HG02938 (cell line): ENCODE data around the gene PITPNM1.
"Not testable (repeated sequence)": the region's sequence is repeated elsewhere in the genome, so short reads cannot be mapped to it uniquely, and the experiment has no call there.

ENCODE experiments used
- ATAC-seq: cut with Tn5 transposase; IDR thresholded peaks from one replicate; pipeline ENCODE4 v1.9.1; 2021; ENCODE audit warnings: mild to moderate bottlenecking, moderate library complexity; ENCODE audit not compliant: unreplicated experiment

PITPNM1 gene

GRCh38 chr11:67523556-67524479 is 18.7 kb upstream of the PITPNM1 start:
- ATAC-seq, result no peak

GRCh38 chr11:67522844-67523555 is 17.8 kb upstream of the PITPNM1 start, which contains the start of gene CABP2:
Gene CABP2, minus strand, starts transcription at chr11:67523446. Its CDS starts 120 bp downstream, at chr11:67523326.
- ATAC-seq, result no peak

GRCh38 chr11:67522338-67522737 is 17.2 kb upstream of the PITPNM1 start:
- no peak for ATAC-seq

GRCh38 chr11:67521924-67522323 is 16.8 kb upstream of the PITPNM1 start:
- no peak for ATAC-seq

- ATAC-seq, result no peak
Observed at GRCh38 chr11:67520856-67521824, 16.0 kb upstream of the PITPNM1 start.

GRCh38 chr11:67519726-67520125 is 14.6 kb upstream of the PITPNM1 start:
- no peak for ATAC-seq

- ATAC-seq, result no peak
Observed at GRCh38 chr11:67517784-67518552, 12.8 kb upstream of the PITPNM1 start.

GRCh38 chr11:67516806-67517205 is 11.6 kb upstream of the PITPNM1 start:
- ATAC-seq, result no peak

GRCh38 chr11:67514116-67514515 is 9.0 kb upstream of the PITPNM1 start:
- no peak for ATAC-seq

- not testable (repeated sequence) for ATAC-seq
Observed at GRCh38 chr11:67511558-67511957, 6.4 kb upstream of the PITPNM1 start.

- no peak for ATAC-seq
Observed at GRCh38 chr11:67510023-67510345, 4.8 kb upstream of the PITPNM1 start.

GRCh38 chr11:67508486-67509121 is 3.4 kb upstream of the PITPNM1 start:
- peak; percentile 45 for ATAC-seq

- peak; percentile 74 for ATAC-seq
Observed at GRCh38 chr11:67507864-67508485, 2.8 kb upstream of the PITPNM1 start, which contains the start of gene CDK2AP2. Gene CDK2AP2, minus strand, starts transcription at chr11:67508162. Its CDS starts 80 bp downstream, at chr11:67508082.

GRCh38 chr11:67507242-67507863 is 2.2 kb upstream of the PITPNM1 start:
- no peak for ATAC-seq

GRCh38 chr11:67506426-67507051 is 1.4 kb upstream of the PITPNM1 start:
- ATAC-seq, result no peak

- ATAC-seq, result no peak
Observed at GRCh38 chr11:67505605-67506396, 638 bp upstream of the PITPNM1 start.
